CD4-positive, alpha-beta T cell treated with Interleukin-15 for 4 hours (primary cell): ENCODE results near the gene ABCC9.
"Not testable (repeated sequence)": the region's sequence is repeated elsewhere in the genome, so short reads cannot be mapped to it uniquely, and the experiment has no call there.

Source experiments
- DNase-seq: peaks from one replicate; pipeline ENCODE4 v3.0.0-alpha.2; 2020; ENCODE audit warnings: low spot score

The ABCC9 gene

GRCh38 chr12:21933656-21934055 lies 7.6 kb downstream of the ABCC9 start:
- DNase-seq = no peak

GRCh38 chr12:21929972-21930371 lies 11.3 kb downstream of the ABCC9 start:
- DNase-seq = not testable (repeated sequence)

DNA sequence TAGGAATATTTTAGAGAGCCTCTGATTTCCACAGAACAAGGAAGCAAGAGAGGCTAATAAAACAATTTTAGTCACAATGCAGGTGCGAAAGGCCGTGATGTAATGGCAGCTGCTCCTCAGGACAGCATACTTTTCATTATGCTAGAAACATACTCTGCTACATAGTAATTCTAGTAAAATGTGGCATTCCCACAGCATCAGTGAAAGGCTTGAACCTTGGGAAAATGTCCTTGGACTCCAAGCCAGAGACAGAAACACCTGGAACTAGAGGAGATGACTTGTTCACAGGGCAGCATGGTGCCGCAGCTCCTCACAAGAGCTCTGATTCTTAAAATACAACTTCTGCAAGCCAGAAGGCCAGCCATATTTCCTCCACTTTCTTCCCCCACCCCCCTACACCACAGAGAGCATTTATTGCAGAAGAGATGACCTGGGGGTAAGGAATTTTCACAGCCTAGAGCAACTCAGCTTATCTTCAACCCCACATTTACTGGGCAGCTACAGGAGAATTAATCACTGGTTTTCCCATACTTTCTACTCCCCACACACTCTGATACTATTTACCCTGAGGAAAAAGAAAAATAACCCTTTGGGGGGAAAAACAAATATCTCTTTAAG lies 15.8 kb downstream of the ABCC9 start:
- no peak for DNase-seq

GRCh38 chr12:21921436-21921835 lies 19.8 kb downstream of the ABCC9 start:
- DNase-seq = no peak

- no peak for DNase-seq
Observed at GRCh38 chr12:21918456-21918855, 22.8 kb downstream of the ABCC9 start.

DNA sequence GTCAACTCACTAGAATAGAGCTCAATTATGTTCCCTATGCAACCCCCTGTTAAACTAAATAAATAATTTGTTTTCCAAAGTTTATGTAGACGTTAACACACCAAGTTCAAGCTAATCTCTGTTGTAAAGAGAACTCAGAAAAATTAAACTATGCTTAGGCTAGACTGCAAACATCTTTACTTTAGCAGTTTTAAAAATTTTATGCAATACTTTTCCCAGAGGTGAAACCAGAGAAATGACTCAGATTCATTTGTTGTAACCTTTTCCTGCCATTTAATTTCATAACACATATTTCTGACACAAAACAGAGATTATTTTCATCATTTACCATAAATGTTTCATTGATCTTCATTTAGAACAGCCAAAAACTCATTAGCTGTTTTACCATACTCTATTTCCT lies 27.4 kb downstream of the ABCC9 start:
- no peak for DNase-seq

DNA sequence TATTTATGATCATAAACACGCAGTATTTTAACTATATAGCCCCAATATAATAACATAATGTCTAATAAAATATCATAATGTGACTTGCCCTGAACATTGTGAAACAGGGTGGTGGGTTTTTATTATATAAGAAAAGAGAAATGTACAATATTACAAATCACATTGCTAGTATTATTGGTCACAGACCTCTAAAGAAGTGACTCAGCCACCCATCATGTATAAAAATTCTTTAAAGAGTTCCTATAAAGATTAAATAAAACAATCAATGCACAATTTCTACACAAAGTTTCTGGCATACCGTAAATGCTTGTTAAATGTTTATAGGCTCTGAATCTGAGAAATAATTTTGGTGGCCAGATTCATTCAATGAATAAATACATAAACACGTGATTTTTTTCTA lies 28.9 kb downstream of the ABCC9 start:
- DNase-seq = no peak

GRCh38 chr12:21911832-21912231 lies 29.4 kb downstream of the ABCC9 start:
- no peak for DNase-seq

DNA sequence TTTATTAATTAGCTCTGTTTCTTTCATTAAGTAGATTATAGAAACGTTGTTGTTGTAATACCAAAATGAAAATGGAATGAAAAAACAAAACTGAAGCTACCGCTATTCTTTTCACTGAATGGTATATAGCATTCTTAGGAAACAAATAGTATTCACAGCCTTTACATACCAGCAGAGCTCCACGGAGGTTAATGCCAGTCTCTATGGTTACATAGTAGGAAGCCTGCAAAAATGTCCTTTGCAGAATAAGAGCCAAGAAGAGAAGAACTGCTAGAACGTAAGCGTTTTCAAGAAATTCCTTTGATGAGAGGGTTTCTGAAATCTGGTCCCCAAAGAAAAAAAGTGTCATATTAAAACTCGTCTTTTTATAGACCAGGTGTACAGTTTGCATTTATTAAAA lies 30.6 kb downstream of the ABCC9 start:
- DNase-seq = no peak

- DNase-seq = no peak
Observed at GRCh38 chr12:21907948-21908837, 33.0 kb downstream of the ABCC9 start.

- DNase-seq = no peak
Observed at GRCh38 chr12:21906919-21907493, 34.2 kb downstream of the ABCC9 start.

DNA sequence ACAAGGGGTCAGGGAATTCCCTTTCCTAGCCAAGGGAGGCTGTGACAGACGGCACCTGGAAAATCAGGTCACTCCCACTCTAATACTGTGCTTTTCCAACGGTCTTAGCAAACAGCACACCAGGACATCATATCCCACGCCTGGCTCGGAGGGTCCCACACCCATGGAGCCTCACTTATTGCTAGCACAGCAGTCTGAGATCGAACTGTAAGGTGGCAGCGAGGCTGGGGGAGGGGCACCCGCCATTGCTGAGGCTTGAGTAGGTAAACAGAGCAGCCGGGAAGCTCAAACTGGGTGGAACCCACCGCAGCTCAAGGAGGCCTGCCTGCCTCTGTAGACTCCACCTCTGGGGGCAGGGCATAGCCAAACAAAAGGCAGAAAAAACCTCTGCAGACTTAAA lies 41.7 kb downstream of the ABCC9 start:
- not testable (repeated sequence) for DNase-seq

DNA sequence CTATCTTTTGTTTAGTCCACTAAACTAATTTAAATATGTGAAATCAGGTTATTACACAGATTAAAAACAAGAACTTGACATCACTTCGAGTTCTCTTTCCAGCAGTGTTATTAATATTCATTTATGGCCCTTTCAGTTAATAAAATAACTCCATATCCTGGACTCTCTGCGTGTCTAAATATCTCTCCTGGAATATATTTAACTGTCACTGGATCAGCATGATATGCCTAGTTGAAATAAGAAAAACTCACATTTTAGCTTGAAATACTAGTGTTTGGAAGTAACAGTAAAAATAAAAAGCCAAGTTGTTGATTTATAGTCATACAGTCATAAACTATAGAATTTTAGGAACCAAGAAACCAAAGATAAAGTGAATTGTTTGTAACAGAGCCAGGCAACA lies 45.6 kb downstream of the ABCC9 start:
- no peak for DNase-seq

DNA sequence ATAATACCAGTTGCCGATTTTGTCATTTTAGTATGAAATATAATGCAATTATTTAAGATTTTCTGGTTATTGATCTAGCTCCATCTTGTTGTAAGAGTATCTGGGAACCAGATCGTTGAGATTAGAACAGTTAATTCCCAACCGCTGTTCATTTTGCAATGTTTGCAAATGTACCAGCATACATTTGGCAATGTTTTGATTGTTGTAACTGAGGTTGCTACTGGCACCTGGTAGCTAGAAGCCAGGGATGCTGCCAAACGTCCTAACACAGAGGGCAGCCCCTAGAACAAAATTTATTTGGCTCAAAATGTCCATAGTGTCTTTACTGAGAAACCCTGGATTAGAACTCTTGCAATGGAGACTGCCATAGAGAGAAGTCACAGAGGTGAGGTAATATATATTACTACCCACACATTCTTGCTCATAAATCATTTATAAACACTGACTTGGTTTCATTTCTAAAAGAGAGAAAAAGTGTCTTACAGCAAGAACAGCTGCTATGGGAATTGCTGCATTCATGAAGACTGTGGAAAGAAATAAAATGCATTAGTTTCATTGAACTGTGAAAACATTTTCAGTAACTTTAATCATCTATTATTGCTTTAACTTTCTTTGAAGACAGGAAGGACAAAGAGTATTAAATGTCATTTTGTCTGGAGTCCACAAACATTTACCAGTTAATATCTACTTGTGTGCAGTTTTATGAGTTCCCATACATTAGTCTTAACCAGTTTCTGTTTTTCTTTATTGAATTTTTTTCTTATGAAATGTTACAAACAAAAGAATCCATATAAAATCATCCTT lies 46.2 kb downstream of the ABCC9 start:
- DNase-seq = no peak

DNA sequence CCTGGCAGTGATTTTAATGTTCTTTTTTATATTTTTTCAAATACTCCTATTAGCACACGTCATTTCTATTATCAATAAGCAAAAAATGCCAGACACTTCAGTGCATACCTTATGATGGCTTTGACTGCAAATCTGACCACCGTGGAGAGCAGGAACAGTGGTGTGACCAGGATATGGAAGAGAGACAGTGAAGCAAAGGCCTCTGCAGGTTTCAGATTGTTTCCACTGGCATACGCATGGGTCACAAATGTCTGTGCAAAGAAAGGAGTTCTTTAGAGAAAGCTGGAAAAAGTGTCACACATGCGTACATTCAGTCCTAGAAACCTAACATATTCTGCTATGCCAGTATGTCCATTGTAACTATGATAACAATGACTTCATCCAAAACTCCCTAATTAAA lies 47.3 kb downstream of the ABCC9 start:
- no peak for DNase-seq

DNA sequence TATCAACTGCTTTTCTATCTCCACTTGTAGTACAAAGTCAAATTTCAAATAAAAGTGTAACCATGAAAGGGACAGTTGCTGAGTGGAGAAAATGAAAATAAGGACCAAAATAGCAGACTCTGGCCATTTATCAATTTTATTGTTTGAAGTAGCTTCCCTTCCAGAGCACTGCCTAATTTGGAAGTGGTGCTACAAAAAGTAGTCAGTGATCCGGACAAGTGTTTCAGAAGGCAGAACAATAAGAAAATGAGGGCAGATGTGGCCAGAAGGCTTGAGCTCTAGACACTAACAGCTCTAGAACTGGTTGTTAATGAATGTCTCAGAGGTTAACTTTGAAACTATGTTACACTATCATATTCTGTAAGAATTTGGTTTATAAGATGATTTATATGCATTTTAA lies 48.9 kb downstream of the ABCC9 start:
- DNase-seq = no peak

- no peak for DNase-seq
Observed at GRCh38 chr12:21891751-21892217, 49.4 kb downstream of the ABCC9 start.

GRCh38 chr12:21888276-21888863 lies 52.9 kb downstream of the ABCC9 start:
- no peak for DNase-seq

DNA sequence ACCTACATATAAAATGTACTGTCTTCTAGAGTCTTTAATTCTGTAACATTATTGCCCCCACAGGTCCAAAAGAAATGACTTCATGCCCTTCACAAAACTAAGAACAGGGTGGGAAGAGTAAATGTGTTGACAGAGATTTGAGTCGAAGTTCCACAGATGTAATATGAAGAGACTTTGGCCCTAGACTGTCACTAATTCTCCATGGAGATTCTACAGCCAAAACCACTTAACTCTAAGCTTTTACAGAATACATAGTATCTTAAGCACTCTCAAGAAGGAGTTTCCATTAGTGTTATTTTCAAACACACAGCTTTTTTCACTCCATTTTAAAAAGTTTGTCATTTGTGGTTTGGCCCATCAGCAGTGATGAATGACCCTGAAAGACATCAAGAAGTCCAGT lies 56.3 kb downstream of the ABCC9 start:
- DNase-seq = no peak

GRCh38 chr12:21882635-21883034 lies 58.6 kb downstream of the ABCC9 start:
- DNase-seq = no peak

GRCh38 chr12:21881965-21882364 lies 59.3 kb downstream of the ABCC9 start:
- no peak for DNase-seq

- no peak for DNase-seq
Observed at GRCh38 chr12:21879312-21879711, 61.9 kb downstream of the ABCC9 start.
